HG03432 (cell line): ENCODE measurements around the gene SRD5A2.
"Not testable (repeated sequence)": the region's sequence is repeated elsewhere in the genome, so short reads cannot be mapped to it uniquely, and the experiment has no call there.

Source experiments
- ATAC-seq: cut with Tn5 transposase; IDR thresholded peaks from one replicate; pipeline ENCODE4 v1.9.1; 2021; ENCODE audit warnings: mild to moderate bottlenecking, moderate library complexity; ENCODE audit not compliant: unreplicated experiment

The SRD5A2 gene

GRCh38 chr2:31534636-31535035 lies 46.1 kb downstream of the SRD5A2 start:
- no peak for ATAC-seq

DNA sequence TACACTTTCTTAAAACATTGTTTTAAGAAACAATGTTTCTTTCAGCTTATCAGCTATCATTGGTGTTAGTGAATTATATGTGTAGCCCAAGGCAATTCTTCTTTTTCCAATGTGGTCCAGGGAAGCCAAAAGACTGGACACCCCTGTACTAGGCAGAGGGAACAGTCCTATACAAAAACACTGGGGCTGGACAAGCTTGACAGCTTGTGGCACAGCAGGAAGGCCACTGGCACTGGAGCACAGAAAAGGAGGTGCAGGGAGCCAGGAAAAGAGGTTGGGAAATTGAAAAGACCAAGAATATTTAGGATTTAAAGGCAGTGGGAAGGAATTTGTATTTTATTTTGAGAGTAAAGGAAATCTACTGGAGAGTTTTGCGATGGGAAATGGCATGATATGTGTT lies 47.7 kb downstream of the SRD5A2 start:
- ATAC-seq, result no peak

GRCh38 chr2:31531101-31531500 lies 49.6 kb downstream of the SRD5A2 start:
- ATAC-seq, result no peak

GRCh38 chr2:31529256-31529655 lies 51.5 kb downstream of the SRD5A2 start:
- no peak for ATAC-seq

DNA sequence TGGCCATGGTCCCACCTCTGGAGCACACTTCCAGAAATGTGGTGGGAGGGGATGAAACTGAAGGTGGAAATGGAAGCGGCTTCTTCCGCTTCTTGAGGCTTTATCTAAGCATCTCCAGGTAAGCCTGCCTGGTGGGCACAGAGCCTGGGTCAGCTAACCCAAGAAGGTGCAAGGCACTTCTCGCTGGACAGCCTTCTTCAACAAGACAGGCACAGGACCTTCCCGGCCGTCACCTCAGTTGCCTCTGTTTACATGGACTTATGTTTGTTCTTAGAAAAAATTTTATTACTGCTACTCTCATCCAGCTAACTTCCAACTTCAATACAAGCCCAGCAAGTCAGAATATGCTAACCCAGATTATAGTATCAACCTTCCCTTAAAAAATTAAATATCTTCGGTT lies 51.9 kb downstream of the SRD5A2 start:
- no peak for ATAC-seq

GRCh38 chr2:31526946-31527732 lies 53.6 kb downstream of the SRD5A2 start:
- ATAC-seq, result no peak

DNA sequence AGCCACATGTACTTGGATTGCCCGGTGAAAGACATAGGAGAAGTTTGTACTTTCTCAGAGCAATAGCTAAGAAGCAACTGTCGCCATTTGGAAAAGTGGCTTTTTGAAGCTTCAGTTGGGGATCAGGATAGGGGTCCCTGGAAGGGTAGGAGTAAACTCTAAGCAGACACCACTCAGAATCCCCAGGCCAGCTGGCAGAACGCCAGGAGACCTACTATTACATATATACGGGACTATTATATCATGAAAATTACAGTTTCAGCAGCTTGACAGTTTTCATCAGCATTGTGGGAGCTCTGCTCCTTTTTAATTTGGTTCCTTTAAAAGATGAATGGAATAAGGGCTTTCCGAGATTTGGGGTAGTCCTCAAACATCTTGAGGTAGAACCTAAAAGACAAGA lies 54.9 kb downstream of the SRD5A2 start:
- no peak for ATAC-seq

DNA sequence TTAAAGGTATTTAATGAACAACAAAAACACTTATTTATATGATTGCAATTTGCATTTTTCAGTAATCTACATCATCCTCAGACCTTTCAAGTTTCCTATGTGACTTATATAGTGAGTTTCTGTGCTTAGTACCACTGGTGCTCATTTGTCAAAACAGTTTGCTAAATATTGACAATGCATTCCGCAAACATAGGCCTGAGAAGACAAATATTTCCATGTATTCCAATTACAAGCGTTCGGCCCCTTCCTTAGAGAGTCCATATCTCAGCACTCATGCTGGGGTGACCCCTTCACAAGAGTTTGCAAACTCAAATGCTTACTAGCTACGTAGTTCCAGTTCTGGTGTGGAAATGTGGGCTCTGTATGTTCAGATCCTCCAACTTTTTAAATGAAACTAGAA lies 56.1 kb downstream of the SRD5A2 start:
- ATAC-seq, result no peak

DNA sequence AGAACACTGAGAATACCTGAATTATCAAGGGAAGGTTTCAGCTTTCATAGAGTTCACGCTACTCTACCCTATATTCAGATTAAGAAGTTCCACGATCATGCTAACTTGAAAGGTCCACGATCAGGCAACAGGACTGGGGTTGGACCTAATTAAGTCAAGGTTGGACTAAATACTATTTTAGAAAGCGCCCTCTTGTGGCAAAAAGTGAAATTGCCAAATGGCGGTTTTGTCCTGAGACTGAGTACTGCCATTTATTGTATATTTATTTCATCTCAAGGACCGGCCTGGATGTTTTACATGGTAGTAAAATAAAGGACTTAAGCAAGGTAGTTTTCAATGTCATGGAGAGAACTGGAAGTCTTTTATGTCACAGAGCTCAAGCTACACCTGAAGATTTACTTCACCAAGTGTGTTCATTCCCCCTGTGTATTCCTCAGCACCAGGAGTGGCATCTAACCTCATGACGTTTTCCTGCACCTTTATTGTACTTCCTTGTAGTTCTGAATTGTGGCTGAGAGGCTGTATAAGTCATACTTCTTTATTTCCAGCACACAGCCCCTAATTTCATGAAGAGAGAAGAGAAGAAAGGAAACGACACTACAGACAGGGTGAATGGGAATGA lies 56.8 kb downstream of the SRD5A2 start:
- no peak for ATAC-seq

- no peak for ATAC-seq
Measured at GRCh38 chr2:31522786-31523185, 58.0 kb downstream of the SRD5A2 start.

- ATAC-seq, result no peak
Measured at GRCh38 chr2:31517442-31518203, 63.1 kb downstream of the SRD5A2 start.

GRCh38 chr2:31515586-31515985 lies 65.2 kb downstream of the SRD5A2 start:
- ATAC-seq, result no peak

DNA sequence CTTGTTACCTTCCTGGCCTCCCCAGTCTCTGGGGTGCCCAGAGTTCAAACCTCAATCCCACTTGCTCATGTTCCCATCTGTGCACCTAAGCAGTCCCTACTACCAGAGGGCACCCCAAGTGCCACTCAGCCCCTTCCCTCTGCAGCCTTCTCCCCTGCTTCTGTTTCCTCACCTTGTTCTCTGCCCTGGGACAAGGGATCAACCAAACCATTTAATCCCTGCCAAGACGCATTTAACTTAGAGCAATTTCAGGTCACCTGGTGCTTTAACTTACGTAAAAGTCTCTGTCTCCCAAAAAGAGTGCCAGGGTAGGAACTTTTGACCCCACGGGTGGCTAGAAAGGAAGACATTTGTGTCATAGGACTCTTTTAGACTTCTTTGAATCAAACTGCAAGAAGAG lies 67.2 kb downstream of the SRD5A2 start:
- ATAC-seq, result no peak

DNA sequence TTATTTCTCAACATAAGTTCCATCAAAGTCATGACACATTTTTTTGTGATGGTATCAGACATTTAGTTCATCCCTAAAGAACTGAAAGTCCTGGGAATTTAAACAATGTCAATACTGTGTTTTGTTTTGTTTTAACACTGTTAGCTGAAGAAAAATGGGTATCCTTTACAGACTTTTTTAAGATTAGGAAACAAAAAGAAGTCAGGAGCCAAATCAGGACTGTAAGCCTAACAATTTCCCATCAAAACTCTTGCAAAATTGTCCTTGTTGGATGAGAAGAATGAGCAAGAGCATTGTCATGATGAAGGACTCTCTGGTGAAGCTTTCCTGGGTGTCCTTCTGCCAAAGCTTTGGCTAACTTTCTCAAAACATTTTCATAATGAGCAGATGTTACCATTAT lies 69.4 kb downstream of the SRD5A2 start:
- ATAC-seq, result no peak

DNA sequence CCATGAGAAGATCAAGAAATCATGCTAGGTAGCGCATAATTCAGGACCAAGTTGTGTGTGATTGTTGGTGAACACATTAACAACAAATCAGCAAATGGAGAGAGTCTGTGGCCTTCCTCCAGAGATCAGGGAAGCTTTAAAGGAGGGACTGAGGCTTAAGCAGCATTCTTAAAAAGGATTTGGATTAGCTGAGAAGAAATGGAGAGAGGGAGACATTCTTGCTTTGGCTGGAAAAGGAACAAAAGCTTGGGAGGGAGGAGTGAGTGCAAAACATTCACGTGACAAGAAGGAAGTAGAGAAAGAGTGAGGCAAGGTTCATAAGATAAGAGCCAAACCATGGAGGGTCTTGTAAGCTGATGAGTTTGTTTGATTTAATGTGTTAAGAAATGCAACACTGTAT lies 75.6 kb downstream of the SRD5A2 start:
- no peak for ATAC-seq

DNA sequence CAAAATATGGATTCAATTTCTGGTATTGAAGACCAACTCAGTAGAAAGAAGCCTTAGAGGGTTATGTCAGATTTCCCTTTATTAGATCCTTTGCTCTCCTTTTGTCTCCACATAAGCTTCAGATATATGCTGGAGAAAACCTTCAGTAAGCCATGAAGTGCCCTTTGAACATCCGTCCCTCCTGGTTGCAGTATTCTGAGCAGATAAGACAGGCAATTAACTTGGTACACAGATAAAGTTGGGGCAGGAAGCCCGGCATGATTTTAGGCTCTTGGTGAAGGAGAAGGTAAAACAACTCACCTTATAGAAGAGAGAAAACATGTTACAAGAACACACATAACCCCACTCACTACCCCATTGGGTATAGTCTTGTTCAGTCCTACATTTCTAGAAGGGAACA lies 76.4 kb downstream of the SRD5A2 start:
- no peak for ATAC-seq

- ATAC-seq, result not testable (repeated sequence)
Measured at GRCh38 chr2:31496451-31496874, 84.3 kb downstream of the SRD5A2 start.

- ATAC-seq, result not testable (repeated sequence)
Measured at GRCh38 chr2:31489339-31489738, 91.4 kb downstream of the SRD5A2 start.

- ATAC-seq, result no peak
Measured at GRCh38 chr2:31483246-31483645, 97.5 kb downstream of the SRD5A2 start.

DNA sequence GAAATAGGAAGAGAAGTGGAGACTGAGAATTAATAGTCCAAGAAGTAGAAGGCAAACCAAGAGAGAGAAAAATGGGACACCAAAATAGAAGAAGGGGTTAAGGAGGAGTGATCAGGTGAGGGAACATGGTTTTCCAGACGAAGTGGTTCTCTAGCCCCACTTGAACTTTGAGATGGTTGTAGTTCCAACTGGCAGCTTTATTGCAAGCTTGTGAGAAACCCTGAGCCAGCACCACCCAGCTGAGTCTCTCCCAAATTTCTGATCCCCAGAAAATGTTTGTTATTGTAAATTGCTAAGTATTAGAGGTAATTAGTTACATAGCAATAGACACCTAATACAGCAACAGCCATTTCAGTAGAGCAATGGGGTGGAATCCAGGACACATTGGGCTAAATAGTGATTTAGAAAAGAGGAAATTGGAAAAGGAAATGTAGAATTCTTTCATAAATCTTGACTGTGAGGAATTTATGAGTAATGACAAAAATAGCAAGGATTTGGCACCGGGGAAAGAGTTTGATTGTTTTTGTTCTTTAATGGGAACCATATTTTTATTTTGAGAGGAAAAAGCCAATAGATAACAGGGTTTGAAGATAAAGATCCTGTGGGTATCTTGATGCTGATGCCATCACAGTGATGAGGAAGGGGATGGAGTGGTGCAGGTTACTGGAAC lies 104.1 kb downstream of the SRD5A2 start:
- ATAC-seq, result no peak

DNA sequence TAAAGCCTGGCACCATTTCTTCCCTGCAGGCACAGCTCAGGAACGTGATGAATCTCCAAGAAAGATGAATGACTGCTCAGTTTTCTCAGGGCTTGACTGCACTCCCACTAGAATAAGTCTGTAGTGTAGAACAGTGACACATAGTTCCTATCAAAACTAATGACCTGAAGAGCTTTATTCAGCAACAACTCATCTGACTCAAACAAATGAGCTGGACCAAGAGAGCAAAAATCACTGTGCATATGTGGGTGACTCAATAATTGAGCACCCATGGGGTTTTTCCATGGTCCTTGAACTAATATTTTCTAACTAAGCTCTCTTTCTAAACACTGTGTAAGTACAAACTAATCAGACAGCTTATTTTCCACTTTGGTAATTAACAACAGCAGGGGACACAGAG lies 105.0 kb downstream of the SRD5A2 start:
- no peak for ATAC-seq
